Subcutaneous adipose tissue (tissue), 4 donors: ENCODE measurements around the gene CDK5. TPM values are rescaled to one million over a fixed set of nuclear protein-coding genes. Genes with fewer than 3 reads are reported as not detected.

Source experiments
- CTCF ChIP-seq: fragments of 450-650 bp; IDR thresholded peaks from one replicate; pipeline ENCODE4 v1.5.1; 2016; ENCODE audit warnings: low read depth, mild to moderate bottlenecking, control low read depth, antibody characterized with exemption, moderate library complexity
- total RNA-seq, 4 donors: library from RNA; depleted of rRNA; stranded (reverse); fragments of >200 nt; gene quantifications; one replicate each; pipeline ENCODE4 v1.1.0, GENCODE V29; 2016

CDK5 gene
- total RNA-seq, 4 donors from 2014 or later = 4.1 to 11.0 (median 6.8) TPM

- no peak for TF ChIP-seq CTCF
Measured at GRCh38 chr7:151006590-151007300, 51.0 kb downstream of the CDK5 start.

GRCh38 chr7:151005566-151005965, 52.1 kb downstream of the CDK5 start:
- TF ChIP-seq CTCF = no peak

Other genes with a start within 250 kb of the CDK5 start
- under 1 TPM in 2 of 4 donors, not detected in 2; 0.33 to 0.68 TPM for gene AOC1, start 205.4 kb downstream of the CDK5 start, total RNA-seq
- gene KCNH2, start 79.6 kb downstream of the CDK5 start, total RNA-seq = under 1 TPM in 1 of 4 donors, not detected in 3; 0.22 TPM
- gene NOS3, start 66.9 kb downstream of the CDK5 start, total RNA-seq = 10 to 100 TPM in 1 of 4 donors, 1 to 10 TPM in 3; 2.5 to 11.3 (median 6.0) TPM
- gene ATG9B, start 33.4 kb downstream of the CDK5 start, total RNA-seq = not detected
- 10 to 100 TPM; 13.2 to 45.4 (median 14.9) TPM for gene ABCB8, start 29.4 kb downstream of the CDK5 start, total RNA-seq
- 1 to 10 TPM in 1 of 4 donors, under 1 TPM in 2, not detected in 1; 0.34 to 1.1 (median 0.44) TPM for gene ASIC3, start 9.4 kb downstream of the CDK5 start, total RNA-seq
- 10 to 100 TPM; 40.1 to 65.0 (median 44.6) TPM for gene SLC4A2, start 1.7 kb upstream of the CDK5 start, total RNA-seq
- 10 to 100 TPM; 36.8 to 88.9 (median 44.0) TPM for gene FASTK, start 22.9 kb upstream of the CDK5 start, total RNA-seq
- gene TMUB1, start 25.6 kb upstream of the CDK5 start, total RNA-seq = 10 to 100 TPM; 18.3 to 37.3 (median 31.5) TPM
- 10 to 100 TPM; 54.4 to 86.7 (median 62.7) TPM for gene AGAP3, start 28.6 kb upstream of the CDK5 start, total RNA-seq
- gene GBX1, start 109.8 kb upstream of the CDK5 start, total RNA-seq = not detected
- not detected for gene ASB10, start 129.4 kb upstream of the CDK5 start, total RNA-seq
- gene H2BK1, start 152.6 kb upstream of the CDK5 start, total RNA-seq = not detected
- gene ABCF2, start 169.3 kb upstream of the CDK5 start, total RNA-seq = 10 to 100 TPM; 21.2 to 34.7 (median 29.3) TPM
- gene CHPF2, start 174.6 kb upstream of the CDK5 start, total RNA-seq = 10 to 100 TPM; 14.2 to 28.3 (median 24.3) TPM
- gene SMARCD3, start 190.8 kb upstream of the CDK5 start, total RNA-seq = 10 to 100 TPM; 15.9 to 38.2 (median 21.1) TPM